GM10266 (cell line): ENCODE data around the gene CPAMD8.

ENCODE experiments used
- DNase-seq: peaks from one replicate; pipeline ENCODE4 v3.0.0; 2012; ENCODE audit errors: extremely low spot score
- CTCF ChIP-seq: IDR thresholded peaks from 2 replicates; pipeline ENCODE4 v1.5.1; 2012; ENCODE audit warnings: mild to moderate bottlenecking, low read depth; ENCODE audit not compliant: control insufficient read depth, insufficient read depth; ENCODE audit errors: missing control alignments

CPAMD8 gene

GRCh38 chr19:16883522-16883921, 143.1 kb downstream of the CPAMD8 start:
- TF ChIP-seq CTCF = no peak
- DNase-seq = no peak

DNA sequence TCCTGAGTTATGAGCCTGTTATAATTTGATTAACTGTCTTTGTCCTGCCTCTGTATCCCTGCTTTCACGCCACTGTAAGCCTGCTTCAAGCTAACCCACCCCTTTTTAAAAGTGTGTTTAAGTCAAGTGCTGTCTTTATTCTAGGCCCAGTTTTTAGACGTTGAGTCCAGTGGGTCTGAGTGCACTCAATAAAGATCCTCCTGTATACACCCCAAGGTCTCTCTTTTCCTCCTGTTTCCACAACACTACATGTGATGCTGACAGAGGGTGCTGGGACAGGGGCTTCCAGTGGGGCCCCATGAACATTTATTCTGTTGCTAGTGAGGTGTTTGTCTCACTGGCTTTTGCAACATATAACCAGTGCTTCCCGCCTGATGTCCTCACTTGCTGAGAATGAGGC, 144.5 kb downstream of the CPAMD8 start:
- no peak for DNase-seq
- no peak for TF ChIP-seq CTCF

DNA sequence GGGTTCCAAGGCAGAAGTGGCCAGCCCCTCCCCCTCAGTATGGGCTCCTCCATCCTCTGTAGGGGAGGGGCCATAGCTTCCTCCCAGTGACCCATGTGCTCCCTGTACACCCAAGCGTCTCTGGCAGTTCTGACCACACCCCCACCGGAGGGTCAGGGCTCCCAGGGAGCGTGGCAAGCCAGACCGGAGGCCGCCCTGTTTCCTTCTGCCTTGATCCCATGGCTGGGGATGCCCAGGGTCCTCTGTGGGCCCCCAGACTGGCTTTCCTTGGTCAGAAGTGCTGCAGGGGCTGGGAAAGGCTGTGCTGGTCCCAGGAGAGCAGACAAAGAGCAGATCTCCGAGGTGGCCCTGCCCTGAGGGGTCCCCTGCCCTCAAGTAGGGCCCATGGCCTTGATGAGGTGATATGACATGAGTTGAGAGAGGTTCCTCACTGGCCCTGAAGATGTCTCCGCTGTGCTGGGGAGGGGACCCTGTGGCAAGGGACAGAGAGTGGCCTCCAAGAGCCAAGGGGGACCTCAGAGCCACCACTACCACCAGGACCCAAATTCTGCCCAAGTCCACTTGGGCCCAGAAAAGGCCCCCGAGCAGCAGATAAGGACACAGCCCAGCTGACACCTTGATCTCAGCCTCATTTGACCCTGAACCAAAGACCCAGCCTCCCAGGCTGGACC, 145.6 kb downstream of the CPAMD8 start:
- no peak for TF ChIP-seq CTCF
- DNase-seq = no peak

DNA sequence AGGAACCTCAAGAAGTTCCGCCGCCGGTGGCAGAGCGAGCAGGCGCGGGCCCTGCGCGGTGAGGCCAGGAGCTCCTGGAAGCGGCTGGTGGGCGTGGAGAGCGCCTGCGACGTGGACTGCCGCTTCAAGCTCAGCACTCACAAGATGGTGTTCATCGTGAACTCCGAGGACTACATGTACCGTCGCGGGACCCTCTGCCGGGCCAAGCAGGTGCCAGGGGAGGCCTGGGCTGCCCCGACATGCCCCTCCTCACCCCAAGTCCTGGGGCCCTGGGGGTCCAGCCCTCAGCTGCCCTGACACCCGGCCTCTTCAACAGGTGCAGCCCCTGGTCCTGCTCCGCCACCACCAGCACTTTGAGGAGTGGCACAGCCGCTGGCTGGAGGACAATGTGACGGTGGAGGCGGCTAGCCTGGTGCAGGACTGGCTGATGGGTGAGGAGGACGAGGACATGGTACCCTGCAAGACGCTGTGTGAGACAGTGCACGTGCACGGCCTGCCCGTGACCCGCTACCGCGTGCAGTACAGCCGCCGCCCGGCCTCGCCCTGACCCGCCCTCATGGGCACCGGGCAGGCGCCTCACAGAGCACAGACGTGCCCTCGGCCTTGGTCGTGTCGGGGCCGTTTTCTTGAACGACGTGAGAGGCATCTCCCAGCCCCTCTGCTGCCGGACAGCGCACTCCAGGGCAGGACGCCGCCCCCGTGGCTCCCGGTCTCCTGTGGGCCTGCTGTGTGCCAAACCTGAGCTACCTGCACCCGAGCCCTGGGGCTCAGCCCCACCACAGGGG, 148.2 kb downstream of the CPAMD8 start:
- TF ChIP-seq CTCF = no peak
- no peak for DNase-seq

GRCh38 chr19:16877581-16877980, 149.0 kb downstream of the CPAMD8 start:
- no peak for TF ChIP-seq CTCF
- DNase-seq = no peak

GRCh38 chr19:16876904-16877361, 149.7 kb downstream of the CPAMD8 start:
- TF ChIP-seq CTCF = no peak
- no peak for DNase-seq
